ENCODE measurements around the gene SH3PXD2A. TPM values are rescaled to one million over a fixed set of nuclear protein-coding genes. Genes with fewer than 3 reads are reported as not detected.
"Not testable (repeated sequence)": the region's sequence is repeated elsewhere in the genome, so short reads cannot be mapped to it uniquely, and the experiment has no call there.

Gene SH3PXD2A
- total and polyA plus RNA-seq, 2 of the 4 experiments (the other 2 are of a cell fraction) = 6.3 to 23.0 TPM

DNA sequence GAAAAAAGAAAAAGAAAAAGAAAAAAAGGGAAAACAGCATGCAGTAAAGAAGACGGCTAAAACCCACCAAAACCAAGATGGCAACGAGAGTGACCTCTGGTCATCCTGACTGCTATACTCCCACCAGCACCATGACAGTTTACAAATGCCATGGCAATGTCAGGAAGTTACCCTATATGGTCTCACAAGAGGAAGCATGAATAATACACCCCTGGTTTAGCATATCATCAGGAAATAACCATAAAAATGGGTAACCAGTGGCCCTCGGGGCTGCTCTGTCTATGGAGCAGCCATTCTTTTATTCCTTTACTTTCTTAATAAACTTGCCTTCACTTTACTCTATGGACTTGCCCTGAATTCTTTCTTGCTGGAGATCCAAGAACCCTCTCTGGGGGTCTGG, 10.0 kb downstream of the SH3PXD2A start:
- H2BK5ac ChIP-seq (ENCODE audit: low read depth, low read length, poor library complexity, severe bottlenecking); H4K5ac ChIP-seq (ENCODE audit: low read depth, low read length); H3K23ac ChIP-seq (ENCODE audit: low read depth, low read length); BruUV-seq (replicated peaks); H3K18ac ChIP-seq (ENCODE audit: low read depth, low read length); H3K14ac ChIP-seq (replicated peaks; ENCODE audit: low read depth, low read length); H3K56ac ChIP-seq (ENCODE audit: extremely low read depth, insufficient read depth, low read length); H3K9me3 ChIP-seq (ENCODE audit: control insufficient read depth, insufficient read depth, low read length); H3K27me3 ChIP-seq (ENCODE audit: control insufficient read depth, insufficient read depth, low read length); H3K9ac ChIP-seq (ENCODE audit: low read depth, low read length); H4K8ac ChIP-seq (ENCODE audit: low read depth in 2 of 2, low read length in 2 of 2); H2AFZ ChIP-seq (replicated peaks; ENCODE audit: low read length, poor library complexity); ATAC-seq (ENCODE audit: low read depth); H2BK120ac ChIP-seq (ENCODE audit: low read depth, low read length); H2BK15ac ChIP-seq (ENCODE audit: low read depth, low read length); DNase-seq; dilution Hi-C loops (cut with HindIII; ENCODE audit: low sequenced_read_pairs, unreplicated experiment); CTCF ChIA-PET; H3K36me3 ChIP-seq (ENCODE audit: control insufficient read depth, insufficient read depth, low read length); H3K4me2 ChIP-seq (ENCODE audit: low read depth, low read length); intact Hi-C loops (cut with micrococcal nuclease); H3K4me3 ChIP-seq (ENCODE audit: insufficient read depth, low read depth, low read length); in situ Hi-C loops (cut with MboI; ENCODE audit: low sequenced_read_pairs); POLR2A ChIA-PET (ENCODE audit: unreplicated experiment); H3K4ac ChIP-seq (ENCODE audit: low read depth, low read length); H3K27ac ChIP-seq (ENCODE audit: insufficient read depth, low read length); H4K91ac ChIP-seq (ENCODE audit: insufficient read depth, low read depth, low read length); H4K20me1 ChIP-seq (ENCODE audit: insufficient read depth, low read length); H2AK9ac ChIP-seq (replicated peaks; ENCODE audit: low read depth, low read length, poor library complexity); H2AK5ac ChIP-seq (ENCODE audit: low read depth, low read length); H2BK20ac ChIP-seq (ENCODE audit: low read depth, low read length): not testable (repeated sequence)
- no CpG with 5 or more reads among the region's 3 CpGs for WGBS, 2 experiments (ENCODE audit: extremely low coverage in 2 of 2, insufficient read length in 1 of 2)
- peaks cover 30 to 62% of the 10 kb centered on the region in 2 experiments for H3K79me1 ChIP-seq (ENCODE audit: low read depth in 1 of 2, low read length in 2 of 2)
- peaks cover 15% of the 10 kb centered on the region for H3K4me1 ChIP-seq (ENCODE audit: control insufficient read depth, insufficient read depth, low read length)
- peaks cover 17% of the 10 kb centered on the region for H3K9me1 ChIP-seq (ENCODE audit: insufficient read depth, low read length)
